Neuronal stem cell (in vitro differentiated cells): ENCODE results near the gene AFF3.

Experiments
- DNase-seq: peaks from one replicate; pipeline ENCODE4 v3.0.0-alpha.2; 2013; ENCODE audit warnings: low spot score
- H2AFZ ChIP-seq: one replicate; pipeline ENCODE4 v1.6.1; 2013; ENCODE audit warnings: mild to moderate bottlenecking, low read length, inconsistent platforms
- H2AK5ac ChIP-seq: 2 replicates; pipeline ENCODE4 v1.6.1; 2013; ENCODE audit warnings: low read depth, mild to moderate bottlenecking, inconsistent platforms, low read length, moderate library complexity, mixed read lengths
- H2BK120ac ChIP-seq: 2 replicates; pipeline ENCODE4 v1.6.1; 2013; ENCODE audit warnings: low read depth, mild to moderate bottlenecking, inconsistent platforms, low read length, moderate library complexity, mixed read lengths
- H2BK12ac ChIP-seq: one replicate; pipeline ENCODE4 v1.6.1; 2013; ENCODE audit warnings: low read length, inconsistent platforms
- H2BK15ac ChIP-seq: 2 replicates; pipeline ENCODE4 v1.6.1; 2013; ENCODE audit warnings: mild to moderate bottlenecking, low read length, inconsistent platforms, mixed read lengths
- H2BK5ac ChIP-seq: one replicate; pipeline ENCODE4 v1.6.1; 2013; ENCODE audit warnings: inconsistent platforms, mild to moderate bottlenecking, low read length, moderate library complexity
- H3K14ac ChIP-seq: one replicate; pipeline ENCODE4 v1.6.1; 2013; ENCODE audit warnings: low read length, inconsistent platforms
- H3K18ac ChIP-seq: 2 replicates; pipeline ENCODE4 v1.6.1; 2013; ENCODE audit warnings: low read length, inconsistent platforms
- H3K23ac ChIP-seq: 2 replicates; pipeline ENCODE4 v1.6.1; 2013; ENCODE audit warnings: low read depth, mild to moderate bottlenecking, mixed read lengths, low read length, inconsistent platforms; ENCODE audit not compliant: poor library complexity
- H3K27ac ChIP-seq: replicated peaks from 3 replicates; pipeline ENCODE4 v1.5.1; 2013; ENCODE audit warnings: low read length, inconsistent platforms
- H3K27me3 ChIP-seq, 3 experiments: 2 replicates each; pipeline ENCODE4 v1.6.1; 2013; ENCODE audit warnings: low read length in 3 of 3, mild to moderate bottlenecking in 2 of 3, inconsistent platforms in 1 of 3, low read depth in 1 of 3, mixed read lengths in 1 of 3, moderate library complexity in 1 of 3; ENCODE audit not compliant: control insufficient read depth in 3 of 3, insufficient read depth in 3 of 3
- H3K36me3 ChIP-seq, 2 donors: replicated peaks in 1 of 2; 2 replicates each; pipeline ENCODE4 v1.6.1; 2013; ENCODE audit warnings: low read length in 2 of 2; ENCODE audit not compliant: control insufficient read depth in 2 of 2, insufficient read depth in 2 of 2
- H3K4ac ChIP-seq: 2 replicates; pipeline ENCODE4 v1.6.1; 2013; ENCODE audit warnings: inconsistent platforms, mild to moderate bottlenecking, low read length, moderate library complexity
- H3K4me1 ChIP-seq, 2 donors: 1 replicate in 1 of 2; 2 replicates in 1 of 2; pipeline ENCODE4 v1.6.1; 2013; ENCODE audit warnings: low read length in 2 of 2, low read depth in 1 of 2; ENCODE audit not compliant: control insufficient read depth in 2 of 2, insufficient read depth in 1 of 2
- H3K4me2 ChIP-seq: one replicate; pipeline ENCODE4 v1.6.1; 2013; ENCODE audit warnings: mild to moderate bottlenecking, low read length, inconsistent platforms; ENCODE audit not compliant: insufficient read depth, poor library complexity, severe bottlenecking
- H3K4me3 ChIP-seq, 2 donors: 2 replicates each; pipeline ENCODE4 v1.5.1; 2013; ENCODE audit warnings: low read length in 2 of 2, mild to moderate bottlenecking in 2 of 2, inconsistent platforms in 1 of 2, moderate library complexity in 1 of 2
- H3K79me1 ChIP-seq: one replicate; pipeline ENCODE4 v1.6.1; 2013; ENCODE audit warnings: low read depth, mild to moderate bottlenecking, inconsistent platforms, low read length, moderate library complexity
- H3K9ac ChIP-seq: one replicate; pipeline ENCODE4 v1.6.1; 2013; ENCODE audit warnings: mild to moderate bottlenecking, low read depth, low read length, inconsistent platforms; ENCODE audit not compliant: poor library complexity
- H3K9me3 ChIP-seq, 2 donors: replicated peaks in 1 of 2; 2 replicates each; pipeline versions ENCODE3 to v1.6.1; 2013; ENCODE audit warnings: low read length in 2 of 2, mild to moderate bottlenecking in 2 of 2, inconsistent platforms in 1 of 2, low read depth in 1 of 2, mixed read lengths in 1 of 2, moderate library complexity in 1 of 2; ENCODE audit not compliant: control insufficient read depth in 2 of 2, insufficient read depth in 1 of 2
- H4K8ac ChIP-seq: one replicate; pipeline ENCODE4 v1.6.1; 2013; ENCODE audit warnings: low read depth, mild to moderate bottlenecking, inconsistent platforms, low read length, moderate library complexity
- H4K91ac ChIP-seq: one replicate; pipeline ENCODE4 v1.6.1; 2013; ENCODE audit warnings: low read length, low read depth, mild to moderate bottlenecking, inconsistent platforms; ENCODE audit not compliant: poor library complexity
- WGBS, 2 donors: extraction: QIAGEN DNeasy Blood & Tissue Kit; methylation state at CpG; one replicate each; pipeline ENCODE4 v1.1.7; 2013; ENCODE audit warnings: missing lambda C conversion rate in 2 of 2, mixed read lengths in 1 of 2; ENCODE audit not compliant: insufficient read length in 2 of 2, insufficient replicate concordance in 1 of 2; ENCODE audit errors: extremely low coverage in 2 of 2; 5-methylcytosine and 5-hydroxymethylcytosine counted together

The AFF3 gene

GRCh38 chr2:100034431-100034830 lies 108.0 kb downstream of the AFF3 start:
- WGBS, 2 donors = no CpG with 5 or more reads among the region's 1 CpG
- no peaks in the 10 kb centered on the region for H3K4me1 ChIP-seq

GRCh38 chr2:100033976-100034375 lies 108.4 kb downstream of the AFF3 start:
- no peak overlapping the region for H2BK5ac ChIP-seq
- H3K9ac ChIP-seq = no peak overlapping the region
- no peak for DNase-seq
- H3K18ac ChIP-seq = no peak overlapping the region
- H3K9me3 ChIP-seq = no peaks in the 10 kb centered on the region
- no peak overlapping the region for H4K91ac ChIP-seq
- H3K4ac ChIP-seq = no peak overlapping the region
- H2AFZ ChIP-seq = no peak overlapping the region
- H2BK120ac ChIP-seq = no peak overlapping the region
- no peak overlapping the region for H2BK15ac ChIP-seq
- H2AK5ac ChIP-seq = no peak overlapping the region
- no peak overlapping the region for H3K4me3 ChIP-seq
- H3K14ac ChIP-seq = no peak overlapping the region
- no CpG with 5 or more reads among the region's 2 CpGs for WGBS, 2 donors
- no peak overlapping the region for H3K23ac ChIP-seq
- no peak overlapping the region for H3K27ac ChIP-seq
- H3K4me1 ChIP-seq = no peaks in the 10 kb centered on the region
- H3K4me2 ChIP-seq = no peak overlapping the region
- no peaks in the 10 kb centered on the region for H3K27me3 ChIP-seq
- H2BK12ac ChIP-seq = no peak overlapping the region
- no peaks in the 10 kb centered on the region for H3K79me1 ChIP-seq
- no peak overlapping the region for H4K8ac ChIP-seq
- no peaks in the 10 kb centered on the region for H3K36me3 ChIP-seq

More at GRCh38 chr2:100034431-100034830, 108.0 kb downstream of the AFF3 start:
- H3K14ac ChIP-seq = no peak overlapping the region
- H3K18ac ChIP-seq = no peak overlapping the region
- no peak overlapping the region for H3K27ac ChIP-seq
- H3K36me3 ChIP-seq = no peaks in the 10 kb centered on the region
- H3K4ac ChIP-seq = no peak overlapping the region
- no peak for DNase-seq
- H4K8ac ChIP-seq = no peak overlapping the region
- H2AFZ ChIP-seq = no peak overlapping the region
- H3K4me2 ChIP-seq = no peak overlapping the region
- H3K27me3 ChIP-seq = no peaks in the 10 kb centered on the region
- H3K23ac ChIP-seq = no peak overlapping the region
- H2BK12ac ChIP-seq = no peak overlapping the region
- no peak overlapping the region for H3K9ac ChIP-seq
- H2BK120ac ChIP-seq = no peak overlapping the region
- no peaks in the 10 kb centered on the region for H3K79me1 ChIP-seq
- no peak overlapping the region for H2BK15ac ChIP-seq
- no peak overlapping the region for H2AK5ac ChIP-seq
- H3K4me3 ChIP-seq = no peak overlapping the region
- H4K91ac ChIP-seq = no peak overlapping the region
- H3K9me3 ChIP-seq = no peaks in the 10 kb centered on the region
- no peak overlapping the region for H2BK5ac ChIP-seq

DNA sequence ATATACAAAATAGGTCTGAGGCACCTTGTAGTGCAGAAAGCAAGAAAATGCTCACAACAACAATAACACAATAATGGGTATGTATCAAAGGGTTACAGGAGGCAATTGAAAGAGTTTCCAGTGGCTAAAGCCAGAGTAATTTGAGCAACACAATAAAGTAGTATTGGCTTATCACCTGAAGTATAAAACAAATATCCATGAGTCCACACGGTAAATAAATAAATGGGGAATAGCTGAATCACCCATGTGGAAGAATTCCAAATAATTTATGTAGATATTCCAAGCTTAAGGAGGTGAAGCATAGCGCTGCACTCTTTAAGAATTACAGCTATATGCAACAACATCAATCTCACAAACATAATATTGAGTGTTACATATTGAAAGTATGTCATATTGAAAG lies 110.8 kb downstream of the AFF3 start:
- WGBS, 2 donors = no CpG with 5 or more reads among the region's 2 CpGs
- H2BK5ac ChIP-seq = no peak overlapping the region
- no peak overlapping the region for H2AK5ac ChIP-seq
- H3K4me1 ChIP-seq = no peaks in the 10 kb centered on the region
- H3K27me3 ChIP-seq = no peaks in the 10 kb centered on the region
- H2BK15ac ChIP-seq = no peak overlapping the region
- no peaks in the 10 kb centered on the region for H3K79me1 ChIP-seq
- H3K4me3 ChIP-seq = no peak overlapping the region
- no peak overlapping the region for H3K23ac ChIP-seq
- no peak overlapping the region for H3K9ac ChIP-seq
- no peak overlapping the region for H3K27ac ChIP-seq
- no peak overlapping the region for H4K8ac ChIP-seq
- H4K91ac ChIP-seq = no peak overlapping the region
- H3K4me2 ChIP-seq = no peak overlapping the region
- H2AFZ ChIP-seq = no peak overlapping the region
- DNase-seq = no peak
- H3K14ac ChIP-seq = no peak overlapping the region
- H3K4ac ChIP-seq = no peak overlapping the region
- H3K36me3 ChIP-seq = no peaks in the 10 kb centered on the region
- no peaks in the 10 kb centered on the region for H3K9me3 ChIP-seq
- no peak overlapping the region for H2BK12ac ChIP-seq
- no peak overlapping the region for H2BK120ac ChIP-seq
- H3K18ac ChIP-seq = no peak overlapping the region

GRCh38 chr2:100029460-100029859 lies 112.9 kb downstream of the AFF3 start:
- no peak overlapping the region for H4K91ac ChIP-seq
- no peak overlapping the region for H2BK5ac ChIP-seq
- no peak overlapping the region for H3K23ac ChIP-seq
- WGBS, 2 donors = no CpG with 5 or more reads among the region's 6 CpGs
- no peak overlapping the region for H3K18ac ChIP-seq
- no peak overlapping the region for H2BK120ac ChIP-seq
- no peaks in the 10 kb centered on the region for H3K79me1 ChIP-seq
- no peaks in the 10 kb centered on the region for H3K4me1 ChIP-seq
- H3K9me3 ChIP-seq = no peaks in the 10 kb centered on the region
- DNase-seq = no peak
- H2AK5ac ChIP-seq = no peak overlapping the region
- no peak overlapping the region for H2AFZ ChIP-seq
- no peak overlapping the region for H2BK15ac ChIP-seq
- H3K4ac ChIP-seq = no peak overlapping the region
- H3K14ac ChIP-seq = no peak overlapping the region
- H2BK12ac ChIP-seq = no peak overlapping the region
- no peak overlapping the region for H4K8ac ChIP-seq
- no peak overlapping the region for H3K4me3 ChIP-seq
- H3K4me2 ChIP-seq = no peak overlapping the region
- no peaks in the 10 kb centered on the region for H3K36me3 ChIP-seq
- H3K9ac ChIP-seq = no peak overlapping the region
- H3K27ac ChIP-seq = no peak overlapping the region
- no peaks in the 10 kb centered on the region for H3K27me3 ChIP-seq
